GM23248 (cell line): ENCODE results near the gene ZBTB34. TPM values are rescaled to one million over a fixed set of nuclear protein-coding genes. Genes with fewer than 3 reads are reported as not detected.
"Not testable (repeated sequence)": the region's sequence is repeated elsewhere in the genome, so short reads cannot be mapped to it uniquely, and the experiment has no call there.

Source experiments
- DNase-seq: peaks from one replicate; pipeline ENCODE4 v3.0.0-alpha.2; 2015
- H2AFZ ChIP-seq: fragments of 200-600 bp; sonication (generic); 2 replicates; pipeline ENCODE4 v1.6.1; 2016; ENCODE audit warnings: antibody characterized with exemption
- H3F3A ChIP-seq: fragments of 200-600 bp; sonication (generic); 2 replicates; pipeline ENCODE4 v1.6.1; 2016; ENCODE audit warnings: mild to moderate bottlenecking, antibody characterized with exemption, mixed run types; ENCODE audit not compliant: insufficient read depth
- H3K27ac ChIP-seq: fragments of 200-600 bp; sonication (generic); 2 replicates; pipeline ENCODE4 v1.5.1; 2016; ENCODE audit warnings: mild to moderate bottlenecking
- H3K27me3 ChIP-seq: fragments of 200-600 bp; sonication (generic); replicated peaks from 2 replicates; pipeline ENCODE4 v1.6.1; 2016; ENCODE audit warnings: mild to moderate bottlenecking; ENCODE audit not compliant: insufficient read depth
- H3K36me3 ChIP-seq: fragments of 200-600 bp; sonication (generic); 2 replicates; pipeline ENCODE4 v1.6.1; 2016; ENCODE audit warnings: low read depth, mild to moderate bottlenecking
- H3K4me1 ChIP-seq: fragments of 200-600 bp; sonication (generic); 2 replicates; pipeline ENCODE4 v1.6.1; 2016; ENCODE audit warnings: mild to moderate bottlenecking; ENCODE audit not compliant: insufficient read depth
- H3K4me2 ChIP-seq: fragments of 200-600 bp; sonication (generic); one replicate; pipeline ENCODE4 v1.6.1; 2016; ENCODE audit warnings: mild to moderate bottlenecking; ENCODE audit not compliant: unreplicated experiment
- H3K4me3 ChIP-seq: fragments of 200-600 bp; sonication (generic); 2 replicates; pipeline ENCODE4 v1.5.1; 2016; ENCODE audit warnings: mild to moderate bottlenecking
- H3K79me2 ChIP-seq: fragments of 200-600 bp; sonication (generic); 2 replicates; pipeline ENCODE4 v1.6.1; 2016; ENCODE audit warnings: mild to moderate bottlenecking; ENCODE audit not compliant: insufficient read depth
- H3K9ac ChIP-seq: fragments of 200-600 bp; sonication (generic); 2 replicates; pipeline ENCODE4 v1.6.1; 2016; ENCODE audit warnings: mild to moderate bottlenecking
- H3K9me2 ChIP-seq: fragments of 200-600 bp; sonication (generic); 2 replicates; pipeline ENCODE4 v1.6.1; 2016; ENCODE audit warnings: mixed run types, mild to moderate bottlenecking, moderate library complexity; ENCODE audit not compliant: insufficient read depth
- H3K9me3 ChIP-seq: fragments of 200-600 bp; sonication (generic); one replicate; pipeline ENCODE4 v1.6.1; 2017; ENCODE audit warnings: low read depth
- H4K20me1 ChIP-seq: fragments of 200-600 bp; sonication (generic); 2 replicates; pipeline ENCODE4 v1.6.0; 2016; ENCODE audit not compliant: insufficient read depth
- EZH2 ChIP-seq: fragments of 200-600 bp; sonication (generic); IDR thresholded peaks from 2 replicates; pipeline ENCODE4 v1.6.1; 2018; ENCODE audit warnings: antibody characterized with exemption, mild to moderate bottlenecking; ENCODE audit not compliant: insufficient read depth, poor library complexity, severe bottlenecking
- EZH2phosphoT487 ChIP-seq: fragments of 200-600 bp; sonication (generic); IDR thresholded peaks from 2 replicates; pipeline ENCODE4 v1.6.1; 2018; ENCODE audit warnings: antibody characterized with exemption, moderate library complexity, mild to moderate bottlenecking, low read depth; ENCODE audit not compliant: insufficient read depth
- WGBS, 2 experiments: methylation state at CpG; one replicate each; pipeline ENCODE4 v1.1.6; 2015 to 2017; ENCODE audit warnings: low lambda C conversion rate in 2 of 2, low coverage in 1 of 2; ENCODE audit errors: missing lambda C conversion rate in 2 of 2; 5-methylcytosine and 5-hydroxymethylcytosine counted together
- in situ Hi-C: fragments of 300-500 bp; cut with MboI; formaldehyde crosslinking; loops from 2 replicates; pipeline ENCODE4 v1.15.0; 2020
- polyA plus RNA-seq: library from polyadenylated mRNA; unstranded; fragments of >200 nt; fragmentation: Nextera tagmentation; extraction: Ambion mirVana; gene quantifications from 2 replicates; pipeline ENCODE4 v1.2.1, GENCODE V29; 2016
- total RNA-seq: library from RNA; depleted of rRNA; stranded (reverse); fragments of >200 nt; shearing (Covaris generic); gene quantifications from 2 replicates; pipeline ENCODE4 v1.2.3, GENCODE V29; 2014

Gene ZBTB34
- total and polyA plus RNA-seq, 2 experiments from 2014 or later, result 2.3 to 5.5 TPM

DNA sequence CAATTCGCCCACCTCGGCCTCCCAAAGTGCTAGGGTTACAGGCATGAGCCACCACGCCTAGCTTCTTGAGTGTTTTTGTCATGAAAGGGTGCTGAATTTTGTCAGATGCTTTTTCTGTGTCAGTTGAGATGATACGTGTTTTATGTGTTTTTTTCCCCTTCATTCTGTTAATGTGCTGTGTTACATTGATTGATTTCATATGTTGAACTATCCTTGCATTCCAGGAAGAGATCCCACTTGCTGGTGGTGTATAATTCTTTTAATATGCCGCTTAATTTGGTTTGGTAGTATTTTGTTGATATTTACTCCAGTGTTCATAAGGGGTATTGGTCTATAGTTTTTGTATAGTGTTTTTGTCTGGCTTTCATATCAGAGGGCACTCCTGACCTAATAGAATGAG, 42.0 kb upstream of the ZBTB34 start:
- H3F3A ChIP-seq, result peaks cover 3% of the 10 kb centered on the region; the same call in 1 of the 2 replicates
- H3K36me3 ChIP-seq, result peaks cover 38% of the 10 kb centered on the region
- no peak overlapping the region for H3K27ac ChIP-seq
- peaks cover 6% of the 10 kb centered on the region for H3K9me3 ChIP-seq
- no peak overlapping the region for H2AFZ ChIP-seq
- no peak overlapping the region for H3K4me2 ChIP-seq
- TF ChIP-seq EZH2 (no peak), EZH2phosphoT487 (no peak)
- no peak overlapping the region for H3K9ac ChIP-seq
- H3K79me2 ChIP-seq, result peaks cover 98% of the 10 kb centered on the region
- no peaks in the 10 kb centered on the region for H3K27me3 ChIP-seq
- no peaks in the 10 kb centered on the region for H4K20me1 ChIP-seq
- no peak overlapping the region for H3K4me3 ChIP-seq
- no peaks in the 10 kb centered on the region for H3K4me1 ChIP-seq
- WGBS, 2 experiments, result 95 to 96% methylated on average over 5 of the region's 5 CpGs
- in situ Hi-C loops, result no loop called here
- H3K9me2 ChIP-seq, result no peaks in the 10 kb centered on the region
- DNase-seq, result no peak

DNA sequence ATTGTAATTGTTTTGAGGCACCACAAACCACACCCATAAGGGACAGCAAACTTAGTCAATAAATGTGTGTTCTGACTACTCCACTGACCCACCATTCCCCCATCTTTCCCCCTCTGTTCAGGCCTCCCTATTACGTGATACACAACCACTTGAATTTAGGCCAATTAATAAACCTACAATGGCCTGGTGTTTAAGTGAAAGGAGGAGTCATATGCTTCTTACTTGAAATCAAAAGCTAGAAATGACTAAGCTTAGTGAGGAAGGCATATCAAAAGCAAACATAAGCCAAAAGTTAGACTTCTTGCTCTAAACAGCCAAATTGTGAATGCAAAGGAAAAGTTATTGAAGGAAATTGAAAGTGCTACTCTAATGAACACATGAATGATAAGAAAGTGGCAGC, 41.0 kb upstream of the ZBTB34 start:
- DNase-seq, result no peak
- Histone ChIP-seq H3K4me3 (no peak overlapping the region), H3K4me1 (no peaks in the 10 kb centered on the region), H3F3A (peaks cover 4% of the 10 kb centered on the region; the same call in 1 of the 2 replicates), H3K27ac (no peak overlapping the region), H3K4me2 (no peak overlapping the region), H4K20me1 (no peaks in the 10 kb centered on the region), H3K27me3 (no peaks in the 10 kb centered on the region), H2AFZ (no peak overlapping the region), H3K79me2 (peaks cover 98% of the 10 kb centered on the region), H3K9me2 (no peaks in the 10 kb centered on the region), H3K9me3 (peaks cover 6% of the 10 kb centered on the region), H3K36me3 (peaks cover 30% of the 10 kb centered on the region), H3K9ac (no peak overlapping the region)
- 97 to 100% methylated on average over 1 of the region's 1 CpG for WGBS, 2 experiments
- in situ Hi-C loops, result no loop called here
- TF ChIP-seq EZH2phosphoT487, result no peak
- no peak for TF ChIP-seq EZH2

DNA sequence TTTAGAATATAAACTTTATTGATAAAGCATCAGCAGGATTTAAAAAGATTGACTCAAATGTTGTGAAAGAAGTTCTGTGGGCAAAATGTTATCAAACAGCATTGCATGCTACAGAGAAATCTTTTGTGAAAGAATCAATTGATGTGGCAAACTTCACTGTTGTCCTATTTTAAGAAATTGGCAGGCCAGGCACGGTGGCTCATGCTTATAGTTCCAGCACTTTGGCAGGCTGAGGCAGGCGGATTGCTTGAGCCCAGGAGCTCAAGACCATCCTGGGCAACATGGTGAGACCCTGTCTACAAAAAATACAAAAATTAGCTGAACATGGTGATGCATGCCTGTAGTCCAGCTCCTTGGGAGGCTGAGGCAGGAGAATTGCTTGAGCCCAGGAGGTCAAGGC, 38.2 kb upstream of the ZBTB34 start:
- H3K79me2 ChIP-seq, result peaks cover 100% of the 10 kb centered on the region
- no peak overlapping the region for H3K9ac ChIP-seq
- in situ Hi-C loops, result no loop called here
- H3K9me3 ChIP-seq, result peaks cover 6% of the 10 kb centered on the region
- H3K27me3 ChIP-seq, result no peaks in the 10 kb centered on the region
- no peak for TF ChIP-seq EZH2phosphoT487
- TF ChIP-seq EZH2, result no peak
- no peaks in the 10 kb centered on the region for H3K4me1 ChIP-seq
- WGBS, 2 experiments, result 51 to 63% methylated on average over 2 of the region's 2 CpGs
- H3F3A ChIP-seq, result peaks cover 4% of the 10 kb centered on the region; the same call in 1 of the 2 replicates
- H3K4me2 ChIP-seq, result no peak overlapping the region
- H2AFZ ChIP-seq, result no peak overlapping the region
- H3K4me3 ChIP-seq, result no peak overlapping the region
- DNase-seq, result no peak
- peaks cover 29% of the 10 kb centered on the region for H3K36me3 ChIP-seq
- no peaks in the 10 kb centered on the region for H4K20me1 ChIP-seq
- no peak overlapping the region for H3K27ac ChIP-seq
- H3K9me2 ChIP-seq, result no peaks in the 10 kb centered on the region

DNA sequence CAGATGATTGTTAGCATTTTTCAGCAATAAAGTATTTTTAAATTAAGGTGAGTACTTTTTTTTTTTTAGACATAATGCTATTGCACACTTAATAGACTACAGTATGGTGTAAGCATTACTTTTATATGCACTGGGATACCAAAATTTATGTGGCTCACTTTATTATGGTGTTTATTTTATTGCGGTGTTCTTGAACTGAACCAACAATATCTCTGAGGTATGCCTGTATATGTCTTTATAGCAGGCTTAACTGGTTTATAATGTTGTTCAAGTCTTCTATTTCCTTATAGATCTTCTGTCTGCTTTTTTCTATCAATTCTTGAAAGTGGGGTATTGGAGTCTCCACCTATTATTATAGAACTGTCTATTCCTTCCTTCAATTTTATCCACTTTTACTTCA, 37.6 kb upstream of the ZBTB34 start:
- H4K20me1 ChIP-seq, result no peaks in the 10 kb centered on the region
- peaks cover 100% of the 10 kb centered on the region for H3K79me2 ChIP-seq
- H3K4me1 ChIP-seq, result no peaks in the 10 kb centered on the region
- DNase-seq, result no peak
- WGBS, 2 experiments, result 100% methylated on average over 1 of the region's 1 CpG
- H3K27ac ChIP-seq, result no peak overlapping the region
- H2AFZ ChIP-seq, result no peak overlapping the region
- H3K9me3 ChIP-seq, result peaks cover 6% of the 10 kb centered on the region
- H3K4me3 ChIP-seq, result no peak overlapping the region
- no peak overlapping the region for H3K9ac ChIP-seq
- no peaks in the 10 kb centered on the region for H3K27me3 ChIP-seq
- no peak overlapping the region for H3K4me2 ChIP-seq
- in situ Hi-C loops, result no loop called here
- no peak for TF ChIP-seq EZH2phosphoT487
- no peak for TF ChIP-seq EZH2
- H3K9me2 ChIP-seq, result no peaks in the 10 kb centered on the region
- peaks cover 4% of the 10 kb centered on the region; the same call in 1 of the 2 replicates for H3F3A ChIP-seq
- H3K36me3 ChIP-seq, result peaks cover 29% of the 10 kb centered on the region

DNA sequence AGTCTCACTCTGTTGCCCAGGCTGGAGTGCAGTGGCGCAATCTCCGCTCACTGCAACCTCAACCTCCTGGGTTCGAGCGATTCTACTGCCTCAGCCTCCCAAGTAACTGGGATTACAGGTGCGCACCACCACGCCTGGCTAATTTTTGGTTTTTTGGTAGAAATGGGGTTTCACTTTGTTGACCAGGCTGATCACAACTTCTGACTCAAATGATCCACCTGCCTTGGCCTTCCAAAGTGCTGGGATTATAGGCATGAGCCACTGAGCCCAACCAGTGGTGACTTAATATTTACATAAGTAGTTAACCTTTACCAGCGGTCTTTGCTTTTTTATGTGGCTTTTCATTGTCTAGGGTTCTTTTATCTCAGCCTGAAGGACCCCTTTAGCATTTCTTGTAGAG, 36.4 kb upstream of the ZBTB34 start:
- not testable (repeated sequence) for H4K20me1 ChIP-seq

More for the DNA sequence above, 36.4 kb upstream of the ZBTB34 start:
- H3K9ac ChIP-seq, H3K9me2 ChIP-seq, H3K4me3 ChIP-seq, H3K27me3 ChIP-seq, H3K4me1 ChIP-seq, DNase-seq, H3K9me3 ChIP-seq, H2AFZ ChIP-seq, H3F3A ChIP-seq, in situ Hi-C loops, H3K4me2 ChIP-seq, H3K27ac ChIP-seq: not testable (repeated sequence)
- Histone ChIP-seq H3K36me3 (peaks cover 21% of the 10 kb centered on the region), H3K79me2 (peaks cover 99% of the 10 kb centered on the region)
- WGBS, 2 experiments, result 92% methylated on average over 7 of the region's 7 CpGs
